NCI-H2227 (cell line): ENCODE results near the gene MRPL34.
"Not testable (repeated sequence)": the region's sequence is repeated elsewhere in the genome, so short reads cannot be mapped to it uniquely, and the experiment has no call there.

Experiments used
- DNase-seq: peaks from one replicate; lab custom pipeline; 2025; ENCODE audit not compliant: unreplicated experiment; lab: John Stamatoyannopoulos, UW

Gene MRPL34

DNA sequence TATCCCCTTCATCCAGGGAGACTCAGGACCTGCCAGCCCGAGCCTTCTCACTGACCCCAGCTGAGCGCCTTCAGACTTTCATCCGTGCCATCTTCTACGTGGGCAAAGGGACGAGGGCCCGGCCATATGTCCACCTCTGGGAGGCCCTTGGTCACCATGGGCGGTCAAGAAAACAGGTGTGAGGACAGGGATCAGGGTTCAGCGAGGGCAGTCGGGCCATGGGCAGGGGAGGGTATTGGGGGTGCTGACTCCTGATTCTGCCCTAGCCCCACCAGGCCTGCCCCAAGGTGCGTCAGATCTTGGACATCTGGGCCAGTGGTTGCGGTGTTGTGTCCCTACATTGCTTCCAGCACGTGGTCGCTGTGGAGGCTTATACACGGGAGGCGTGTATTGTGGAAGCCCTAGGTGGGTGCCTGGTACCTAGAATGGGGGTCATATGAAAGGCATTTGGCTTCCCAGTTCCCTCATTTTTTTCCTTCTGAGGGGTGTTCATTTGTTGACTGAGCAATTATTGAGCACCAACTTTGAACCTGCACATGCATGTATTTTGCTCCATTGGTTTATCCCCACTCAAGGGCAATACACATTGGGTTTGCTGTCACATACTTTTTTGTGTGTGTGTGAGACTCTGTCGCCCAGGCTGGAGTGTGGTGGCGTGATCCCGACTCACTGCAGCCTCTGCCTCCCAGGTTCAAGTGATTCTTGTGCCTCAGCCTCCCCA lies 20.1 kb upstream of the MRPL34 start:
- DNase-seq = no peak

GRCh38 chr19:17286263-17286662 lies 19.4 kb upstream of the MRPL34 start:
- DNase-seq = no peak

DNA sequence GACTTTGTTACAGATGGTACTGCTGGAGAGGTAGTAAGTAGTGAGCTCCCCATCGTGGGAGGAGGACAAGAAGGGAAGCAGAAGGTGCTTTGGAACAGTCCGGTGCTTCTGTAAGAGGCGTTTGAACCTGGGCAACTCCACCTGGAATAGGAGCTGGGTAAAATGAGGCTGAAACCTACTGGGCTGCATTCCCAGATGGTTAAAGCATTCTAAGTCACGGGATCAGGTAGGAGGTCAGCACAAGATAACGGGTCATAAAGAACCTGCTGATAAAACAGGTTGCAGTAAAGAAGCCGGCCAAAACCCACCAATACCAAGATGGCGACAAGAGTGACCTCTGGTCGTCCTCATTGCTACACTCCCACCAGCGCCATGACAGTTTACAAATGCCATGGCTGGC lies 18.9 kb upstream of the MRPL34 start:
- no peak for DNase-seq

DNA sequence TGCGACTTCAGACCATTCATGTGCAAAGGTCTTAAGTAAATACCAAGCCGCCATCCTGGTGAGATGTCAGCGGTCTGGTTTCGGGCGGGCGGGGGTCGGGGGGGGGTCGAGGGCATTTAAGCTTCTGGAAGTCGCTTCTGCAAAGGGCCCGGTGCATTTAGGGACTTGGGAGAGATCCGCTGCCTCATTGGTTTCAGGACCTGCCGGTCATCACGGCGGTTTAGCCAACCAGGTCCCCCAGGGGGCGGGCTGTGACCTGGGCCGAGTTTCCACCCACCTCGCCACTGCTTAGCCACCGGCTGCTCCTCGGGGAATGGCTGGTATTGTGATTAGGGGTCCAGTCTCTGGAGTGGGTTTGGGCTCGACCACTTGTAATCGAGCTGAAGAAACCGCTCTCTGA lies 16.2 kb upstream of the MRPL34 start:
- DNase-seq = peak; percentile 65

DNA sequence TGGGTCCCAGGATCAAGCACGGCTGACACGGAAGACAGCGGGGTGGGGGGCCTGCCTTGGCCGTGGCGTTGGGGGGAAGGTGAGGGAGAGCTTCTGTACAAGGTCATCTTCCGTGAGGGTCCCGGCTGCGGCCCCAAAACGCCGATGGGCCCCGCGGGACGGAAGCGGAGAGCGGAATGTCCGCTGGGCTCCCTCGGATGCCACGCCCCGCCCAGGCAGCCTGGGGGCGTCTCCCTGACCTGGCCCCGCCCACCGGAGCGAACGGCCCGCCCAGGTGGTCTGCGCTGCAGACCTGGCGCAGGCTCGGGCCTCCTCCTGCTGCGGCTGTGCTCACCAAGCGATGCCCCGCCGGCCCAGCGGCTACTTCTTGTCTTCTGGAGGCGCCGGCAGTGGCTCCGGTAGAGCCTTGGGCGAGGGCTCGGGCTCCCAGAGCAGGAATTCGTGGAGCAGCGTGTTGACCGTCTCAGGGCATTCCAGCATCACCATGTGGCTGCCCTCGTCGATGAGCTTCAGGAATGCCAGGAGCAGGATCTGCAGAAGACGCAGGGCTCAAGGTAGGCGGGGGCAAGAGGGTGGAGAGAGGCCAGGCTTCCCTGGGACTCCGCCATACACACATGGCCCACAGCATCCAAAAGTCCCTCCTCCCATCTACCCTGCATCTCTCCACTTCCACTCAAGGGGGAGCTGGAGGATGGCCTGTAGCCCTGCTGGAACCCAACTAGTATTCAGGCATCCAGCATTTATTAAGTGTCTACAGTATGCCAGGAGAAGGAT lies 13.2 kb upstream of the MRPL34 start:
- DNase-seq = no peak

GRCh38 chr19:17293605-17294004 lies 12.1 kb upstream of the MRPL34 start:
- DNase-seq = no peak

- DNase-seq = no peak
These were observed 11.4 kb upstream of the MRPL34 start for GRCh38 chr19:17294051-17294891.

DNA sequence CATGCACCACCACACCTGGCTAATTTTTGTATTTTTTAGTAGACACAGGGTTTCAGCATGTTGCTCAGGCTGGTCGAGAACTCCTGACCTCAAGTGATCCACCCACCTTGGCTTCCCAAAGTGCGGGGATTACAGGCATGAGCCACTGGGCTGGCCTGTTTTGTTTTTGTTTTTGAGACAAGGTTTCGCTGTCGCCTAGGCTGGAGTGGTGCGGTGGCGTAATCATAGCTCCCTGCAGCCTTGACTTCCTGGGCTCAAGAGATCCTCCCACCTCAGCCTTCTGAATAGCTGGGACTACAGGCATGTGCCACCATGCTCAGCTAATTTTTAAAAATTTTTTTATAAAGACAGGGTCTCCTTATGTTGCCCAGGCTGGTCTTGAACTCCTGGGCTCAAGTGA lies 10.1 kb upstream of the MRPL34 start:
- not testable (repeated sequence) for DNase-seq

- DNase-seq = no peak
These were observed 9.4 kb upstream of the MRPL34 start for GRCh38 chr19:17296273-17296672.

DNA sequence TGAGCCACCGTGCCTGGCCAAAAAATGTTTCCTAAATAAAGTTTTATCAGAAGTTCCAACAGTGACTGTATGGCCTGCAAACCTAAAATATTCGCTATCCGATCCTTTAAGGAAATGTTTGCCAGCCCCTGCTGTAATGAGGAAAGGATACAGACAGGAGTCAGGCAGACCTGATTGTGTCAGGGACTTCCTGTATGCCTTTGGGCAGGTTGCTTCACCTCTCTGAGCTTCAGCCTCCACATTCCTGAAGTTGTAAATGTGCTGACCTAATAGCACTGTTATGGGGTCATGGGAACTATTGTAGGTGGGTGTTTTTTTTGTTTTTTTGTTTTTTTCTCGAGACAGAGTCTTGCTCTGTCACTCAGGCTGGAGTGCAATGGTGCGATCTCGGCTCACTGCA lies 8.7 kb upstream of the MRPL34 start:
- no peak for DNase-seq

GRCh38 chr19:17300992-17301619 lies 4.6 kb upstream of the MRPL34 start:
- no peak for DNase-seq

GRCh38 chr19:17302391-17303166 lies 3.1 kb upstream of the MRPL34 start:
- DNase-seq = peak; percentile 27

- DNase-seq = peak; percentile 96
These were observed 2.3 kb upstream of the MRPL34 start, which contains the start of gene ABHD8 for GRCh38 chr19:17303167-17303939. Gene ABHD8 (minus strand): TSS chr19:17303425. CDS start chr19:17301616, 1,809 bp downstream.

DNA sequence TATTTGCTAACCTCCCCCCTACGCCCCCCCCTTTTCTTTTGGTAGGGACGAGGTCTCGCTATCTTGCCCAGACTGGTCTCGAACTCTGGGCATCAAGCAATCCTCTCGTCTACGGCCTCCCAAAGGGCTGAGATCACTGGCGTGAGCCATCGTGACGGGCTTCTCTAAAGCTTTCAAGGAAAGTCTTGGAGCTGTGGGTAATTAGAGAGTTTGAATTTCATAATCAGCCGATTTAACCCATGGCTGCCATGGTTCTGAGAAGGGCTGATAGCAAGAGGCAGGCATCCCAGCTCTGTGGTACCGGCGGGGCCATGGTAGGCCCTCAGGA lies 1.8 kb upstream of the MRPL34 start:
- peak; percentile 30 for DNase-seq

DNA sequence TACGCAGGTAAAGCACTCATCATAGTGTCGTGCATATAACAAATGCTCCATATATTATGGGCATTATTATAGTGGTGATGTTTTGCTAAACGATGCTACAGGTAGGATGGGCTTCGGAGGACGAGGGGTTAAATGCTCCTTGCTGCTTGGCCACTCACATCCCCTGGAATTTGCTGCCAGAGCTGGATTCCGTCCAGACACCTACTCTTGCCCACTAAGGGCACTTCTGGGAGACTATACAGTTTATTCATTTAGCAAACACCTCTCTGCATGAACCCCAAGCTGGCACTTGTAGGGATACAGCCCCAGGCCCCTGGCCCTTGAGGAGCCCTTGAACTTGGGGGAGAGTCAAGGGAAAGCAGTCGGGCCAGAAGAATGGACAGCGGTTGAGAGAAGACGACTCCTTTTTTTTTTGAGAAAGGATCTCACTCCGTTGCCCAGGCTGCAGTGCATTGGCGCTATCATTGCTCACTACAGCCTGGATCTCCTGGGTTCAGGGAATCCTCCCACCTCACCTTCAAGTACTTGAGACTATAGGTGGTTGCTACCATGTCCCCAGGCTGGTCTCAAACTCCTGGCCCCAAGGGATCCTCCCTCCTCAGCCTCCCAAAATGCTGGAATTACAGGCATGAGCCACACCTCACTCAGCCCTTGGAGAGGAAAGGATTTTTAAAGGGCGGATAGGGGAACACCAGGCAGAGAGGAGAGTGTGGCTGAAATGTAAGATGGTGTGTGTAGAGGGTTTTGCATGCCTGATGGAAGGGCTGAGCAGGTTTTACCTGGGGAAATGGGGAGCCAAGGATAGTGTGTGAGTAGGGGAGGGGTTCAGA lies 1.1 kb upstream of the MRPL34 start:
- no peak for DNase-seq

GRCh38 chr19:17305216-17305516 lies 506 bp upstream of the MRPL34 start:
- DNase-seq = no peak

DNA sequence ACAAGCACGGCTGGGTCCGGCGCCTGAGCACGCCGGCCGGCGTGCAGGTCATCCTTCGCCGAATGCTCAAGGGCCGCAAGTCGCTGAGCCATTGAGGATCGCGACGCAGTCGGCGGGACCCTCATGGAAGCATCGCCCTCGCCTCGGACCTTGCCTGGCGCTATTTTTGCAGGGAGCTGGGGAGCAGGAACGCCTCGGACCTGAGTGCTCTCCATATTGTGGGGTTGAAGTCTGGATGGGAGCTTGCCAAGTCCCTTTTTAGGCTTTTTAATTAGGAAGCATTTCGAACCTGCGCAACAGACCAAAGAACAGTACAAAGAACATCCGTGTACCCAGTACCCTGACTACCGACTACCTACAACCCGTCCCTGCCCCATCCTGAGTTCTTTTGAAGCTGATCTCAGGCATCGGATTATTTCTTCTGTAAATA lies 628 bp downstream of the MRPL34 start:
- DNase-seq = no peak

GRCh38 chr19:17307876-17308377 lies 2.3 kb downstream of the MRPL34 start:
- no peak for DNase-seq
